CD4-positive, alpha-beta T cell (primary cell): ENCODE results near the gene LSM5. TPM values are rescaled to one million over a fixed set of nuclear protein-coding genes. Genes with fewer than 3 reads are reported as not detected.

Experiments
- ATAC-seq: fragments of 200-7000 bp; cut with Tn5 transposase; one replicate; pipeline ENCODE4 v1.10.0; 2022; ENCODE audit warnings: mild to moderate bottlenecking; ENCODE audit not compliant: poor library complexity
- CTCF ChIA-PET: fragments of 350-600 bp; sonication (Branson Sonifier 250); formaldehyde crosslinking; loops from one replicate; lab custom pipeline; 2021; ENCODE audit warnings: antibody characterized with exemption, inconsistent platforms; lab: Charles Lee
- POLR2A ChIA-PET: fragments of 350-600 bp; sonication (Branson Sonifier 250); formaldehyde crosslinking; loops from one replicate; lab custom pipeline; 2021; ENCODE audit warnings: antibody characterized with exemption, inconsistent platforms; lab: Charles Lee
- DNase-seq, 14 experiments: peaks; one replicate each; pipeline ENCODE4 v3.0.0-alpha.2; 2013 to 2020; ENCODE audit warnings: mixed read lengths in 2 of 14
- H3K27ac ChIP-seq, 2 donors: one replicate each; pipeline versions ENCODE4 v1.5.1 to v1.7.0; 2013; ENCODE audit warnings: low read length in 2 of 2, low read depth in 1 of 2, mild to moderate bottlenecking in 1 of 2
- H3K27me3 ChIP-seq, 2 experiments: 1 replicate in 1 of 2; 2 replicates in 1 of 2; pipeline versions ENCODE4 v1.6.1 to v1.7.0; 2013; ENCODE audit warnings: low read length in 2 of 2, control low read depth in 1 of 2, mild to moderate bottlenecking in 1 of 2, moderate library complexity in 1 of 2; ENCODE audit not compliant: insufficient read depth in 2 of 2, control insufficient read depth in 1 of 2
- H3K36me3 ChIP-seq: one replicate; pipeline ENCODE4 v1.6.1; 2013; ENCODE audit warnings: low read length, control low read depth; ENCODE audit not compliant: insufficient read depth
- H3K4me1 ChIP-seq: one replicate; pipeline ENCODE4 v1.6.1; 2013; ENCODE audit warnings: low read length, control low read depth; ENCODE audit not compliant: insufficient read depth
- H3K4me3 ChIP-seq: one replicate; pipeline ENCODE4 v1.5.1; 2013; ENCODE audit warnings: mild to moderate bottlenecking, low read length, moderate library complexity
- H3K9me3 ChIP-seq, 2 experiments: 1 replicate in 1 of 2; 2 replicates in 1 of 2; pipeline versions ENCODE4 v1.6.1 to v1.7.0; 2013; ENCODE audit warnings: low read length in 2 of 2, mild to moderate bottlenecking in 2 of 2, control low read depth in 1 of 2, moderate library complexity in 1 of 2; ENCODE audit not compliant: control insufficient read depth in 1 of 2, insufficient read depth in 1 of 2
- H3K27ac Mint-ChIP-seq: one replicate; pipeline ENCODE4 v1.8.0; 2020; ENCODE audit warnings: mixed read lengths
- H3K27me3 Mint-ChIP-seq: one replicate; pipeline ENCODE4 v1.8.0; 2021; ENCODE audit warnings: mixed read lengths
- H3K36me3 Mint-ChIP-seq: one replicate; pipeline ENCODE4 v1.8.0; 2021; ENCODE audit warnings: low read depth, mixed read lengths
- H3K4me1 Mint-ChIP-seq: one replicate; pipeline ENCODE4 v1.8.0; 2021; ENCODE audit warnings: low read depth, mixed read lengths
- H3K4me3 Mint-ChIP-seq: one replicate; pipeline ENCODE4 v1.8.0; 2020; ENCODE audit warnings: mild to moderate bottlenecking, mixed read lengths
- H3K9me3 Mint-ChIP-seq: one replicate; pipeline ENCODE4 v1.8.0; 2020; ENCODE audit warnings: mixed read lengths
- CTCF ChIP-seq: fragments of 200-600 bp; IDR thresholded peaks from one replicate; pipeline ENCODE4 v1.8.0; 2022; ENCODE audit warnings: antibody characterized with exemption, mild to moderate bottlenecking
- intact Hi-C, 2 experiments: fragments of 100-400 bp; cut with DNase I in 1 of 2; cut with micrococcal nuclease in 1 of 2; formaldehyde crosslinking; loops; one replicate each; pipeline versions ENCODE4 v1.15.1 to v1.9.0; 2023 to 2025; cut with DNase I, micrococcal nuclease
- total RNA-seq, 174 experiments: library from RNA in 2 of 174; stranded (reverse) in 2 of 174; gene quantifications; one replicate each; pipeline ENCODE4 v1.2.3 and lab custom pipeline; 2021 to 2026

The LSM5 gene
- total RNA-seq, 2 experiments from 2014 or later: 28.2 to 28.7 TPM

DNA sequence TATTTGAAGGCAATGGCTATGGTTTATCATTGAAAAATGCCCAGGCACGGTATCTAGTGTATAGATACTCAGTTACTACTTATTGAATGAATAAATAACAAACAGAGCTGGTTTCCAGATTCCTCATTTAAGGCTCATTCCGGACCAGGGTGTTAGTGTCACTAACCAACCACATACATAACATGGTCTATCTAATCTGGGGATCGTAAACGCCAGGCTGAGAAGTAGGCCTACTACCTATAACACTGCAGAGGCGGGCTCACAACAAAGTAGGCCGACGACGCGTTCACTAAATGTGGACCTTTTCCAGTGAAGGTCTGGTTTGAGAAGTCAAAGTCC, 423 bp downstream of the LSM5 start:
- peaks cover 38% of the 10 kb centered on the region for H3K4me1 Mint-ChIP-seq
- POLR2A ChIA-PET: interaction anchor here (0.6 to 1.7 kb wide), 6 partner anchors 9 to 640 kb away, joined by 3 to 14 read pairs (median 3); partner anchors contain the start of genes BBS9 and KBTBD2
- Histone ChIP-seq H3K4me3 (peak overlapping the region; percentile 68), H3K36me3 (peaks cover 16% of the 10 kb centered on the region), H3K27me3 (no peaks in the 10 kb centered on the region), H3K9me3 (no peaks in the 10 kb centered on the region), H3K4me1 (peaks cover 13% of the 10 kb centered on the region), H3K27ac (peak overlapping the region; percentile 83 to 84)
- CTCF ChIA-PET: interaction anchor here (1.5 to 1.6 kb wide), 2 partner anchors 10 to 619 kb away, joined by 4 to 6 read pairs; partner anchors contain the start of gene RP9
- intact Hi-C loops: loop anchor here (2.0 to 10.0 kb wide), 9 partner anchors 43 to 1895 kb away; partner anchors contain the start of genes KBTBD2 (in 2 of the 2), RP9 (in 2 of the 2), BBS9 (in 1 of the 2) and GARS1 (in 1 of the 2)
- H3K27ac Mint-ChIP-seq: peak overlapping the region; percentile 92
- no peaks in the 10 kb centered on the region for H3K9me3 Mint-ChIP-seq
- peak overlapping the region; percentile 92 for H3K4me3 Mint-ChIP-seq
- ATAC-seq: no peak
- no peak for DNase-seq
- H3K36me3 Mint-ChIP-seq: peaks cover 45% of the 10 kb centered on the region
- no peaks in the 10 kb centered on the region for H3K27me3 Mint-ChIP-seq
- TF ChIP-seq CTCF: no peak

DNA sequence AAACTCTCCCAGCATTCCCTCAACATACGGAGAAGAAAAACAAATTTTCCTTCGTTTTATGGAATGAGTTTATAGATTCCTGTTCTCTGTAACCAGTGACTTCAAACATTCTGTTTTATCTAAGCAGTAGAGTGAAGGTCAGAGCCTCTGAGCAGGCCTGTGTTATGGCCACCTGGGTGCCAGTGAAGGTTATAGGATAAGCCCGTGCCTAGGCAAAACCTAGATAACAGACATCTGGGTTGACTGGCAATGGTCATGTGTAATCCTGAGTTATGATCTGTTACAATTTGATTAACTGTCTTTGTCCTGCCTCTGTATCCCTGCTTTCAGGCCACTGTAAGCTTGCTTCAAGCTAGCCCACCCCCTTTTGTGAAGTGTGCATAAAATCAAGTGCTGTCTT, 8.3 kb downstream of the LSM5 start:
- ChIA-PET CTCF (no interaction called here), POLR2A (no interaction called here)
- no peak overlapping the region for H3K4me3 Mint-ChIP-seq
- H3K36me3 Mint-ChIP-seq: peaks cover 22% of the 10 kb centered on the region
- H3K27me3 Mint-ChIP-seq: no peaks in the 10 kb centered on the region
- H3K9me3 Mint-ChIP-seq: no peaks in the 10 kb centered on the region
- no peaks in the 10 kb centered on the region for H3K4me1 ChIP-seq
- H3K27ac ChIP-seq: no peak overlapping the region
- H3K27ac Mint-ChIP-seq: no peak overlapping the region
- no peak for ATAC-seq
- peaks cover 9% of the 10 kb centered on the region for H3K36me3 ChIP-seq
- H3K27me3 ChIP-seq: no peaks in the 10 kb centered on the region
- TF ChIP-seq CTCF: no peak
- H3K4me1 Mint-ChIP-seq: no peaks in the 10 kb centered on the region
- DNase-seq: no peak
- H3K4me3 ChIP-seq: no peak overlapping the region
- H3K9me3 ChIP-seq: no peaks in the 10 kb centered on the region
- intact Hi-C loops: no loop called here

DNA sequence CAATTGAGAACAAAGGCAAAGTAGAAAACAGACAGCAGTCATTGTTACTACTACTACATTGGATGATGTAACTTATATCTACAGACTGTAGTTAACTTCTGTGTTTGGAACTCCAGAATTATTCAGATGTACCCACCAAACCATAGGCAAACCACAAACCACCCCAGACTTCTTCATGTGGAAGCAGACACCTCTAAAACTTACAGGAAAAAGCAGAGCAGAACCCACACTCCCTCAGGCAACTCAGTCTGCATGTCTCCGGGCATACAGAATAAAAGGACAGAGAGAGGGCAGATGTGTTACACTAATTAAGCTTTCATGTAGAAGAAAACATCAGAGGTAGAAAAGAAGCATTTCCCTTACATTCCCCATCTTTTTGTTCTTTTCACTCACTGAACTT, 9.0 kb downstream of the LSM5 start:
- ATAC-seq: no peak
- Histone ChIP-seq H3K4me1 (no peaks in the 10 kb centered on the region), H3K27me3 (no peaks in the 10 kb centered on the region), H3K4me3 (no peak overlapping the region), H3K36me3 (peaks cover 1% of the 10 kb centered on the region), H3K9me3 (no peaks in the 10 kb centered on the region), H3K27ac (no peak overlapping the region)
- intact Hi-C loops: no loop called here
- ChIA-PET POLR2A (no interaction called here), CTCF (no interaction called here)
- H3K27ac Mint-ChIP-seq: no peak overlapping the region
- no peaks in the 10 kb centered on the region for H3K4me1 Mint-ChIP-seq
- H3K4me3 Mint-ChIP-seq: no peak overlapping the region
- H3K36me3 Mint-ChIP-seq: peaks cover 14% of the 10 kb centered on the region
- H3K27me3 Mint-ChIP-seq: no peaks in the 10 kb centered on the region
- TF ChIP-seq CTCF: no peak
- no peaks in the 10 kb centered on the region for H3K9me3 Mint-ChIP-seq
- DNase-seq: no peak
